Stimulated activated CD4-positive, alpha-beta T cell treated with anti-CD3 and anti-CD28 coated beads, Interleukin-1b, Interleukin-23, amount 100 ng/mL, for 1 hour (primary cell): ENCODE data around the gene IFNA5.

Experiments used
- DNase-seq, 2 donors: peaks; one replicate each; pipeline ENCODE4 v3.0.0-alpha.2; 2020; ENCODE audit warnings: low read depth in 2 of 2

The IFNA5 gene

DNA sequence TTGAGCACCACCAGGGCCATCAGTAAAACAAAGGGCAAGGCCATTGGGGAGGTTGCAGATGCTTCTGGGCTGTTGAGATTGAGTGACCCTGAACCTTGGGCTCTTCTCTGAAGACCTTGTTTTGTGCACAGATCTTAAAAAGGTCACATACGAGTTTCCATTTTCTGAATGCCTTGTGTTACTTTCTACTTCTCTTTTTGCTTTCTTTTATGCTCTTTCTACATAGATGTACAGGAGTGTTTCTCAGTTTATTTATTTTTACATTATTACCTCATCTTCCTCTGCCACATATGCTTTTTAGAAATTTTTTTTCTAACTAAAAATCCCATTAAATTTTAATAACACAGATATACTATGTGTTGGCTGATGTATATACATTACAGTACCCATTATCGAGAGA lies at the start of gene IFNA5:
TSS of gene IFNA5 (minus strand) at position 101 of the 400 bp plus-strand sequence. CDS start at position 44, 57 bp downstream.
- DNase-seq = no peak

GRCh38 chr9:21350787-21351186 lies 45.7 kb upstream of the IFNA5 start, which contains the start of gene IFNA6:
Gene IFNA6 (minus strand): TSS chr9:21350887. CDS start chr9:21350887, 0 bp downstream.
- no peak for DNase-seq

DNA sequence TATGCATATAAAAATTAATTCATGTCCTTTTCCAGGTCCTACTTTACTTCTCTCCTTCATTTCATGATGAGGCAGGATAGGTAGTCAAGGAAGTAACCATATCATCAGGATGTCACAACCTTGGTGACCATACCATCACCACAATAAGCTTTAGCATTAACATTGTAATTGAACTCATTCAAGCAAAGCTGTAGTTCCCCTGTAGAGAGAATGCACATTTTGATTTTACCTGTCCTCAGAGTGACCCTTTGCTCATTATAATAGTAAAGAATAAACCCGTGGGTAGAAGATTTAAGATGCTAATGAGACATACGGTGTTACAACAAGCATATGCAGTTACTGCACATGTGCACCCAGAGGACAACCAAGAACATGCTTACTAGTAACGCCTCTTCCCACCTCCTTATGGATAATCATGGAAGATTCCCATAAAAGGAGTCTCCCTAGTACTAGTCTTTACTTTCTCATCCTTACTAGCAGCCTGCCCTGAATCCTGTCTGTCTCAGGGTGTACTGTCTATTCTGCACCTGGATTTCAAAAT lies 43.4 kb upstream of the IFNA5 start:
- DNase-seq = no peak

GRCh38 chr9:21340735-21341134 lies 35.6 kb upstream of the IFNA5 start:
- no peak for DNase-seq

DNA sequence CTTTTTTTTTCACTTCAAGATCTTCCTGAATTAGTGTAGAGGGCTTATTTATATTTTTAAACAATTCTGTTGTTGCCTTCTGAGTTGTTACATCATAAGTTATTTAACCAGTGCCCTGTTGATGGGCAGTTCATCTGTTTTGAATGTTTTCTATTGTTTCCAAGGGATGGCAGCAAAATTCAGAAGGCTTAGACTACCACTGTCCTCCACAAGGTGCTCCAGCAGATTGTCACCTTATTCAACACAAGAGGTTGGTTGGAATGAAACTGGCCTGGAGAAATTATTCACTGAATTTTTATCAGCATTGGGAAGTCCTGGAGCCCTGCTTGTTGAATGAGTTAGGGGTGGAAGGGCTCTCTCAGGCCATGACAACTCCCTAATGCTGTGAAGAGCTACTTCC lies 31.3 kb upstream of the IFNA5 start:
- no peak for DNase-seq

DNA sequence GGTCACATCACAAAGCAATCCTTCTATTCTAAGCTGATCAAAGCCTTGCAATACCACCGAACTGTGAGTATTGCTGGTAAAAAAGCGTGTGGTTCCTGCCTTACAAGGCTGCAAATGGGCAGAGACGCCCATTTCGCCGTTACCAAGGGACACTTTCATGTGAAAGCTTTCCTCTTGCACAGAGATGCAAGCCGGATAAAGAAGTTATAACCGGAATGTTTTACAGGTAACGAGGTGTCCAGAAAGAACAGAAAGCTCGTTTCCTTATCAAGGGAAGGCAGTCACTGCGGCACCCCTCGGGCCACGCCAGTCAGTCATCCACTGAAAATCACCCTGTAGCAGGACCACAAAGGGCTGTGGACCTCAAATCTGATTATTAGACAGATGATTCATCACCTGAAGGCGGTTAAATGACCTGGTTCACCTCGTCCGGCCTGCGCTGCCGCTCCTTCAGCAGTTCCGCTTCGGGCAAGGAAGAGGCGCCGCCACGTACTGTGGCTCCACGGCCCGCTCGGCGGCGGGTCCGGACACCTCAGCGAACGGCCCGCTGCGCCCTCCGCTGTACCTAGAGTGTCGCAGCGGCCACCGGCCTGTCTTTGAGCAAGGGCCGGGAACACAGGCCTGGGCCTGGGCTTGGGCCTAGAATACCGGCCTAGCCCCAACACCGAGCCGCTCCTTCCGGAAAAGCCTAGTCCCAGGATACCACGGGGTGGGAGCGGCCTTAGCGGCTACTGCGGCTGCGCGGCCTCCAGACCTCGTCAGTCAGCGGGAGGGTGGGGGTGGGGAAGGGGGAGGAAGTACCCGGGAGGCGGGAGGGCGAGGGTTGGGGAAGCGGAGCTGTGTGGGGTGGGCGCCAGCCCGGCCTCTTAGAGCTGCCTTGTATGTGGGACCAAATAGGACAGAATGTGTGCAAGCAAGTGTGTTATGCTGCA lies 29.9 kb upstream of the IFNA5 start, which contains the start of gene KLHL9:
TSS of gene KLHL9 (minus strand) at position 704 of the 932 bp plus-strand sequence. CDS start at position 159, 545 bp downstream.
- DNase-seq = peak; percentile 61 to 70

DNA sequence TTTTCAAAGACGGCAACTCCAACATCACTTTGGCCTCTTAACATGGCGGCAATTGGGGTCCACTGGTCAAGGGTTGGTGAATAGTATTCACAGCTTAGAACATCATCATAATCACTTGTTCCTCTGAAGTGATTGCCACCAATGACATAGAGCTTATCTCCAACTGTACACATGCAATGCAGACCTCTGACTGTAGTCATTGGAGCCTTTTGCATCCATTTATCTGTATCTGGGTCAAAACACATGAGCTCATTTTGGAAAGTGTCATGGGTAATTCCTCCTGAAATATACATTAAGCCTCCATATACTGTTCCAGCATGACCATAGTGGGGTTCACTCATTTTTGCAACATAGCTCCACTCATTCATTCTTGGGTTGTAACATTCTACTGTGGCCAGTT lies 28.1 kb upstream of the IFNA5 start:
- DNase-seq = no peak

- no peak for DNase-seq
Measured at GRCh38 chr9:21331676-21332402, 26.7 kb upstream of the IFNA5 start.

DNA sequence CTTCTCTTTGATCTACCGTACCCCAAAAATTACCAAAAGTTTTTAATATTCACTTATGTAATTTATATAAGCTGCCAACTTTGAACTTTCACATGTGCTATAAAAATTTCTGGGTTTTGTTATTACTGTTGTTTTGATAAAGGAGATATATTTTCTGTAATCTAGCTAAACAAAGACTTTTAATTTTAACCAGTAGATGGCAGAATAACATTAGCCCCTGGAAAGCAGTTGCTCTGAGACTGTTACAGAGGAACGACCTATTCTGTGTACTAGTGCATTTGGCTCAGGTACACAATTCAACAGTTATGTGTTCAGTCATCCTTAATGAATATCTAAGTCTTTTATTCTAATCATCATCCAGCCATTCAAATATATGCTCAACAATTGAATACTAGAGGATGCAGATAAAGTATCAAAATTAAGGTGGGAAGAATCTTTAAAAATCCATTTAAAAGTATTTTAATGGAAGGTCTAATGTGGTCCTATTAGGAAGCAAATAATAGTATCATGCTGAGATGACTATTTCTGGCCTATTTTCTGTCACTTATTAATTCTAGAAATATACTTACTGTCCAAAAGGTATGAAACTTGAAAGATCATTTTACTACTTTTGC lies 21.5 kb upstream of the IFNA5 start:
- DNase-seq = no peak

- no peak for DNase-seq
Measured at GRCh38 chr9:21324047-21324446, 18.9 kb upstream of the IFNA5 start.

DNA sequence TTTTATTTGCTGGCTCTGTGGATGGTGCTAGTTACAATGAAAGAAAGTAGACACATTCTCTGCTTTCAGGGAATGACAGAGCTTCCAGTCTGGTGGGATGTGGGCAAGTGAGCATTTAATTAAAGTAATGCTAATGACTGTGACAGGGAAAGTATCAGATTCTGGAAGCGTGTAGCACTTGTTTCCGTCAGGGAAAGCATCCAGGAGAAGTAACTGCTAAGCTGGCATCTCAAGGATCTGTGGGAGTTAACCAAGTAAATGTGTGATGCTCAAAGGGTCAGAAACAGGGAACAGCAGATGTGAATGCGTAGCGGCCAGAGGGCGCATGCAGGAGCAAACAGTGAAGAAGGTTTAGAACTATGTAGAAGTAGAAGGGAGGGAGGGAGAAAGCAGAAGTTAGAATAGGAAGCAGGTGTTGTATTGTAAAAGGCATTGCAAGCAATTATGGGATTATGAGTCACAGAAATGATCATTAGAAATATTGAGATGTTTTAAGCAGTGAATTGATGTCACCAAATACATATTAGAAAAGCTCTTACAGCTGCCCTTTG lies 17.9 kb upstream of the IFNA5 start:
- DNase-seq = no peak

DNA sequence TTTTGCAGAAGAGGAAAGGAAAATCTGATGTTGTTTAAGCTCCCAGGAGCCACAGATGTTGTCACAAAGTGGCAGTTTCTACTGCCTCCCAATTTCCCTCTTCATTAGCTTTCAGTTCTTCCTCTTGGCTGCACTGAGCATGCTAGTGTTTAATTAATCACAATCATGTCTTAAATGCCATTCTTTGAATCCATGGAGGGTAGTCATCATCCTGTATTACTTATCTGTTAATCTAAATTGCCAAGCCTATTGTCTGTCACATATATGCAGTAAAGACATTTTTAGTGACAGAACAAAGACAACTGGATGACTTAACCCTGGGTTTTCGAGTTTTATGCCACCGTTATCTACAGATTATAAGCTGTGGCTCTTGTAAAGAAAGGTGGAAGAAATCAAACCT lies 15.4 kb upstream of the IFNA5 start:
- DNase-seq = no peak

GRCh38 chr9:21317956-21318923 lies 13.1 kb upstream of the IFNA5 start:
- DNase-seq = no peak

DNA sequence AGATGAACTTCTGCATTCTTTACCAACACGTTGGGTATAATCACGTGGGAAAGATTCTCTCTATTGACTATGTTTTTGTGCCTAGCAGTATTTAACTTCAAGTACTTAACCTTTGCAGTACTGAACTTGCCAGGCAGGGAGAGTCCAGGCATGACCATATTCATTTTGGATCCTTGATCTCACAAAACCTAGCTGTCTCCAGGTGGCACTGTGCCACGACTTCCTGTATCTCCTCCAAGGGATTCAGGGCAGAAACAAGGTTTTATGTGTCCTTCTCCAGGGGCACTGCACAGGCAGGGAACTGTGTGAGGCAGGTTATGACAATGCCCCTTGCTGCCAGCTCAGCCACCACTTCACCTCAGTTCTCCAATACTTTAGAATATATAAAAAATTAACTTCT lies 11.7 kb upstream of the IFNA5 start:
- no peak for DNase-seq

DNA sequence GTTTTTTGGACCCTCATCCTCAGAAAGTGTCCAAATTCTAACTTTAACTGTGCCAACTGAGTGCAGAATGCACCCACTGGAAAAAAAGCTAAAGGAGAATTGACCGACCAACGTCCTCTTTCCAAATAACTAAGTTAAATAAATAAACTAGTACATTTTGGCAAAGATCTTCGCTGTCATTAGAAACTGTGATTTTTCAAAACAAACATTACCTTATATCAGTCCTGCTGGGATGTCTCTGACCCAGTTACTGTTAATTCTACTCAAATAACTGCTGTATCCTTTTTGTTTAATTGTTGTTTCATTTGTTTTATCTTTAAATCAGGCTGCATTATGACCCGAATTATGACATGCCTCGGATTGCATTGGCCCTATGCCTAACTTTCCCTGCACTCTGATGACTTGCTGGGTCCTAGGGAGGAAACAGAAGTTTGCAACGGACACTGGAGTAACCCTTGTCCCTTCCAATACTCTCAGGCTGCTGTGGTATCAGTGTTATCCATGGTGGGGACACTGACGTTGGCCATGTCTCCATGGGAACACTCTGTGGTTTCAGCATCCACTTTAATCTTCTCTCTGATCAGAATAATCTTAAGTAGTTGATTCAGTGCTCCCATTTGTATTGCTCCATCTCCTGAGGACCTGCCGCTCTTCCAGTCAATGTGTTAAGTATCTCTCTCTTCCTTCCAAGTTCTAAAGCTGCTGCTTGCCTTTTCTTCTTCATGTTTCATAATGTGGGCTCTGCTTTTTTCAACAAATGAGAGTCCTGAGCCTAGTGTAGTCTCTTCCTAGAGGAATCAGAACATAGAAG lies 11.1 kb upstream of the IFNA5 start:
- DNase-seq = no peak

DNA sequence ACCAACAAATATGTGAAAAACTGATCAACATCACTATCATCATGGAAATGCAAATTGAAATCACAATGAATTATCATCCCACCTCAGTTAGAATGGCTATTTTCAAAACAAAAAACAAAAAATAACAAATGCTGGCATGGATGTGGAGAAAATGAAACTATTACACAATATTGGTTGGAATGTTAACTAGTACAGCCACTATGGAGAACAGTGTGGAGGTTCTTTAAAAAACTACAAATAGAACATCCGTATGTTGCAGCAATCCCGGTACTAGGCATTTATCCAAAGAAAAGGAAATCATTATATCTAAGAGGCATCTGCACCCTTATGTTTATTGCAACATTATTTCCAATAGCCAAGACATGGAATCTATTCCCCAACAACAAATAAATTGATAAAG lies 9.0 kb upstream of the IFNA5 start:
- DNase-seq = no peak

DNA sequence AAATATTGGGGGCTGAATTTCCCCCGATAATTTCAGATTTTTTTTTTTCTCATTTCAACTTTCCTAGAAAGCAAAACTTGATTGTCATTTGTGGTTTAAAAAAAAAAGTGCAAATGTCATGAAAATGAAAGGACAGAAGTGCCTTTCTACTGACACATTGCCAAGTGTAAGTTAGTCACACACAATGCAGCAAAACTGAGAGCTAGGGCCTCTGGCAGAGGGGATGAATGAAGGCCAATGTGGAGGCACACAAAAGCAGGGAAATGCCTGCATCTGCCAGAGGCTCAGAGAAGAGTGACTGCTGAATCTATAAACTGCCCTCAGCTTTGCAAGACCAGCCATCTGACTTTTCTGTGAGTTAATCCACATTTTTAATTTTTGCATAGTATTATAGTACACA lies 6.8 kb upstream of the IFNA5 start:
- DNase-seq = no peak

DNA sequence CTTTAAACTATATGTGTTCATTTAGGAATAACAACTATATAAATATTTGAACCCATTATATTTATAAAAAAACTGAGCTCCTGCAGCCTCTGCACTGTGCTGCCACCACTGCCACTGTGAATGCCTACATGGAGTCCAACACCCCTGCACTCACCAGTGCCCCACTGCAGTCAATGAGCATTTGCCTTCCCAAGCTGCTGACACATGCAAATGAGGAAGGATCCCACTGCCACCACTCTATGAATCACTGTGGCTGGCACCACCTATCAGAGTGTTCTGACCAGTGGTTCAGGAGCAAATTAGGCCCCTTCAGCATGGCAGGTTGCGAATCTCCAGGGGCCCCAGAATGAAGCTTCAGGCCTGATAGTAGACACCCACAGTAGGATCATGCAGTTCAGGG lies 9.1 kb downstream of the IFNA5 start:
- DNase-seq = no peak

DNA sequence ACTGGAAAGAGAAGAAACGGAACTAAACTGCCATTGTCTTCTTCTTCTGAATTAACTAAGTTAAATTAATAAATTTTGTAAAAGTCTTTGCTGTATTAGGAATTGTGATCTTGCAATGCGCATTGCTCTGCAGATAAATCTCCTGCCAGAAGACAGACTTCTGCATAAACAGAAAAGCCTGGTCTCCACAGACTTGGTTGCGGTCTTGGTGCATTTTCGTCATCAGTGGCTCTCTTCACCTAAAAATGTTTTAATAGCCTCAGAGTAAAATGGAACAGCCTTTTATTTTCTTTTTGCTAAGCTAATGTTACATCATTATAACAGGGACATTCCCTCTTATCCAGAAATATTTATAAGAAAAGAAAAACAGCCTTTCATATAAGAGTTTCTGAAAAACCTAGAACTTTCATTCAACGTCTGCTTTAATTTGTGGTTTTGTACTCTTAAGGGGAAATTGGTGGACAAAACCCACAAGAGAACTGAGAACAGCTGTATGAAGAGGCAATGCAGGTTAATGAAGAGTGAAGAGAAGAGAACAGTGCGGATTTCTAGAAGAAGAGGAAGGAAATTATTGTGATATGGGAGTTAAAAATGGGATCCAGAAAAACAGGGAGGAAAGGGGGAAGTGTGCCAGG lies 10.1 kb downstream of the IFNA5 start:
- no peak for DNase-seq
